GM12891 (cell line): ENCODE data around the gene NEK8.
"Not testable (repeated sequence)": the region's sequence is repeated elsewhere in the genome, so short reads cannot be mapped to it uniquely, and the experiment has no call there.

Experiments
- POLR2A ChIP-seq: IDR thresholded peaks from 2 replicates; pipeline ENCODE4 v1.6.1; 2011; ENCODE audit warnings: low read depth, low read length, control low read depth
- TAF1 ChIP-seq: IDR thresholded peaks from 2 replicates; pipeline ENCODE4 v1.6.1; 2011; ENCODE audit warnings: low read depth, low read length, control low read depth

GRCh38 chr17:28723836-28724499 is 4.6 kb upstream of the NEK8 start:
- TF ChIP-seq POLR2A, TAF1: not testable (repeated sequence)
